HG03571 (cell line): Measurements from ENCODE around the gene CAPN2.
"Not testable (repeated sequence)": the region's sequence is repeated elsewhere in the genome, so short reads cannot be mapped to it uniquely, and the experiment has no call there.

Experiments used
- ATAC-seq: cut with Tn5 transposase; IDR thresholded peaks from one replicate; pipeline ENCODE4 v1.9.1; 2021; ENCODE audit not compliant: unreplicated experiment

Gene CAPN2

DNA sequence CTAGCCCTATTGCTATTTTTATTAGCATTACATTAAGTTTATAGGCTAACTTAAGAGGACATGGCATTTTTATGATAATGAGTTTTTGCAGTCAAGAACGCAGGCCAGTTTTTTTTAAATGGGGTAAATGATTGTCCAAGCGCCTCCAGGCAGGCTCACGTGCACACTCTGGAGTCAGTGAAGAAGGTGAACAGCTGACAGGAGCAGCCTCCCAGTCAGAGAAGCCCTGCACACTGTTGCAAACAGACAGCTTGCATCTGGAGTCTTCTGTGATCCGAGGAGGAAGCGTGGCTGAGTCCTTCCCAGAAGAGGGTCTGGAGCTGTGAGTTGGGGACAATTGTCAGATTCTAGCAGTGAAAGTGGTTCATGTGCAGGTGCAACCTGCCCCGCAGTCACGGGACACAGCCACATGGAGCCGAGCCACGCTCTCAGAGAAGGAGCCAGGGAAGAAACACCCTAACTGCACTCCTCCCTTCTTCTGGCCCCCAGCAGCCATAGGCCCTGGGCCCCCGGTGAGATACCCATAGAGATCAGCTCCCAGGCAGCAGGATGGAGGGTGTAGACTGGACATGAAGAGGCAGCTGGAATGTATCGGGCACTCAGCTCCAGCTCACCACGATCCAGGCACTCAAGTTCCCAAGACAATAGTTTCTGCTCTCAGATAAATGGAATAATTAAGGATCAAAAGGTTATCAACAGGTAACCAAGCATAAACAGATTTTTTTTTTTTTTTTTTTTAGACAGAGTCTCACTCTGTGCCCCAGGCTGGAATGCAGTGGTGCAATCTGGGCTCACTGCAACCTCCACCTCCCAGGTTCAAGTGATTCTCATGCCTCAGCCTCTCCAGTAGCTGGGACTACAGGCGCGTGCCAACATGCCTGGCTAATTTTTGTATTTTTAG, 26.4 kb downstream of the CAPN2 start:
- no peak for ATAC-seq

DNA sequence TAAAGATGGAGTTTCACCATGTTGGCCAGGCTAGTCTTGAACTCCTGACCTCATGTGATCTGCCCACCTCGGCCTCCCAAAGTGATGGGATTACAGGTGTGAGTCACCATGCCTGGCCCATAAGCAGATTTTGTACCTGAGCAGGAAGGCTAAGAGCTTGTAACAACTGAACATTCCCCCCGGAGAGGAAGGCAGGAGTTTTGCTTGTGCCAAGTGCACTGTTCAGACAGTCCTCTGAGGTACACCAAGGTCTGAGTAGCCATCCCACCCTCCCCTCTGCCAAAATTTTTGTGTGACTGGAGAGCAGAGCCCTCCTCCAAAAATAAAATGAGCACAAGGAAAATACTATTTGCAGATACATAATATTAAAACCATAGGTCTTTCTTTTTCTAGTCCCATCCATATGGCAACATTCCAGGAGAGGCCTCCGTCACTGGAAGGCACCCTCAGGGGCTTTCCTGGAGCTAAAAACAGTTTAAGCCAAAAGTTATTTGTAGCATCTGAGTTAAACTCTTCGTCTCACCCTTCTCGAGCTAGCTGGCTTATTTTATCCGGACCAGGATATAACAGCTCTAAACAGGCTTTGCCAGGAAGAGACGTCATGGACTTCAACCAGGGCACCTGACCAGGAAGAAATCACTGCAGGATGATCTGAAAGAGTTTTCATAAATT, 27.2 kb downstream of the CAPN2 start:
- ATAC-seq = no peak

DNA sequence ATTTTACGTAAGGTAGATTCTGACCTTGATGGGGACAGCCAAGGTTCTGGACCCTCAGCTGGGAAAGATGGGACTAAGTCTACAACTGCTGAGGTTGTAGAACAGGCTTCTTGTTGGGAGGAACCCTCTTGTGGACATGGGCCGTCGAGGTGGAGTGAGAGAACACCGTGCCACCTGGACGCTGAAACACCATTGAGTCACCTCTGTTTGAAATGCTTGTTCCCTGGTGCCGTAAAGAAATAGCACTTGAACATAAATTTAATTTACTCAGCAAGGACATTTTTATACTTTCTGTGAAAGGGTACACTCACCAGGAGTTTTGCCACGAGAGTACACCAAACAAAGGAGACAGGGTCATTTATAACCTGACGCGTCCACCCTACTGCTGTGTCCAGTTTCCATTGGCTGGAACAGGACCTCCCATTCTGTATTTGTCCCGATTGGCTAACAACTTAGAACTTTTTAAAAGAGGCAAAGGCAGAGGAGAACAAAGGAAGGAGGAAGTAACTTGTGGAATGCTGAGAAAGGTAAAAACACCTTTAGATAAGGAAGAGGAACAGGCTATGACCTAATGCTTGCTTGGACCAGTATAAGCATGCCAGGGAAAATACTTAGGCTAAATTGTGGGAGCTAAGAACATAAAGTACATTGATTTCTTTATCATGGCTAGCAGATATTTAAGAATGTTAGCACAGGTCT, 27.8 kb downstream of the CAPN2 start:
- not testable (repeated sequence) for ATAC-seq

DNA sequence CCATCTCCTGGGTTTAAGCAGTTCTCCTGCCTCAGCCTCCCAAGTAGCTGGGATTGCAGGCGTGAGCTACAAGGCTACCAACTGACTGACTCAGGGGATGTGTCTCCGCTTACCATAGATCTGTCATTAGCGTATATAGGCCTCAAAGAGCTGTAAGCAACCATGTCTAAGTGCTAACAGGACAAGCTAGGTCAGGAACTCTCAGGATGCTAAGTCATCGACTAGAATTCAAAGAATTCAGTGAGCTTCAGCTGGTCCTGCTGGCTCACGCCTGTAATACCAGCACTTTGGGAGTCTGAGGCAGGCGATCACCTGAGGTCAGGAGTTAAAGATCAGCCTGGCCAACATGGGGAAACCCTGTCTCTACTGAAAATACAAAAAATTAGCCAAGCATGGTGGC, 29.5 kb downstream of the CAPN2 start:
- no peak for ATAC-seq

DNA sequence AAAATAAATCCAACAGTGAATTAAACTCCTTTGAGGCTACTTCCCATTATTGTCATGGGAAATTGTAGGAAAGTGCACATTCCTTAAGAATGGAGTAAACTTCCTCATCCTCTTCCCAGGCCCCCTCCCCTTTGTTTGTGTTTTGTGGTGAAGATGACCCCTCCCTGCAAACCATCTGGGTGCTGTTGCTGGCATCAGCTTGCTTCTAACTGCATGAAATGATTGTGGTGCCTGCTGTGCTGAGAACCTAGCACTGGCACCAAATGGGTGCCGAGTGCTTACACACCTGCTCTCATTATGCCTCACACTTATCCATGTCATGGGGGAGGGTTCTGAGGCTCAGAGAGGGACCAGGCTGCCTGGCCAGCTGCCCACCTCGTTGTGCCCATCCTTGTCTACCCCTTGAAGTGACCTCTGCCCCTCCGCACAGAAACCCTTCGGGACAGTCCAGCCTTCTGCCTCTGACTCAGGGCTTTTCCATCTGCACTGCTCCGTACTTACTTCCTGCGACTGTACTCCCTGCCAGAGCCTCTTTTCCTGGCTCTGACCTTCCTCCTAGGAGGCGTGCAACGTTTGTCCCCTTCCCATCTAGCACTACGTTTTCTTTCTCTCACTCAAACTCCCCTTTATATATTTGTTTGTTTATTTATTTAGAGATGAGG, 30.6 kb downstream of the CAPN2 start:
- ATAC-seq = no peak

DNA sequence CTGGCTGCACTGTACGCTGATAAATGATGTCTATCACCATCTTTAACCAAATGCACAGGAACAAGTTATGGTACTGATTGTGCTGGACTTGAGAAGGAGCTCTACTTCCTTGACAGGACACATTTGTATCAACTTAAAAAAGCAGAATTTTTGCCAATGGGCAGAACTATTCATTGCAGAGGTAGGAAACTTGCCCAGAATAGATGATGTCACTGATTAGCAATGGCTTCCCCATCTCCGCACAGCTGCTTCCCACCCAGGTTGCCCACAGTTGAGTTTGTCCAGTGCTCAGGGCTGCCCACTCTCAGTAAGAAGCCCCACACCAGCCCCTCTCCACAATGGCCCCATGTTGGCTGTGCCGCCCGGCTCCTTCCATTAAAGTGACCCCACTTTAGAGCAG, 33.4 kb downstream of the CAPN2 start:
- ATAC-seq = no peak

DNA sequence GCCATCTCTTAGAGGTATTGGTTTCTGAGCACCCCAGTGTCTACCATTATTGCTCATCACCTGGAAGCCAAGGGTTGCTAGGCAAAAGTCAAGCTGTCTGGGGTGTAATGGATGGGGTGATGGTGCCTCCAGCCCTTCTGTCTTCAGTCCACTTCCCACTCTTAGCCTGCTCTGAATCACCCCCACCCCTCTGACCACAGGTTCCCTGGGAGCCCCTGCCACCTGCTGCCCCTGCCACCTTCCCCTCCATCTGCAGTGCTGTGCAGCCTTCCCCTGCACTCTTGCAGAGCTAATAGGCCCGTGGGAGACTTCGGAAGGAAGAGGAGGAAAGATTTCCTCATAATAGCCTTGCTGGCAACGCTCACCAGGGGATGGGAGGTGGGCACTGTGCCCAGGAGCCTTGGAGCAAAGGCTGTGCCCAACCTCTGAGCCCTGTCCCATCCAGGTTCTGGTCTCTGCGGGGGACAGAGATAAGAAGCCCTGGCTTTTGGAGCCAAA, 35.5 kb downstream of the CAPN2 start:
- ATAC-seq = no peak

DNA sequence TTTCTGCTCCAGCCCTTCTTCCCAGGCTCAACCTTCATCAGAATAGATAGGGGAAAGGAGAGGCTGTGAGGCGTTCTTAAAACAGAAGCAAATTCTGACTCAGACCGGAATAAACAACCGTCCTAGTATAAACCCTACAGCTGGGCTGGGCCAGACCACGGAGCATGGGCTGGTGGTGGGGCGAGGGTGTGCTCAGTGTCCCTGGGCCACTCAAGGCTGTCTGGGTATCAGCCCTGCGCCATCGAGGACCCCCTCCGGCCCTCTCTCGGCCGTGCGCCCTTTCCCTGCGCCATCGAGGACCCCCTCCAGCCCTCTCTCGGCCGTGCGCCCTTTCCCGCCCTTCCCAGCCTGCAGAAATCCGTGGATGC, 36.0 kb downstream of the CAPN2 start:
- ATAC-seq = no peak

DNA sequence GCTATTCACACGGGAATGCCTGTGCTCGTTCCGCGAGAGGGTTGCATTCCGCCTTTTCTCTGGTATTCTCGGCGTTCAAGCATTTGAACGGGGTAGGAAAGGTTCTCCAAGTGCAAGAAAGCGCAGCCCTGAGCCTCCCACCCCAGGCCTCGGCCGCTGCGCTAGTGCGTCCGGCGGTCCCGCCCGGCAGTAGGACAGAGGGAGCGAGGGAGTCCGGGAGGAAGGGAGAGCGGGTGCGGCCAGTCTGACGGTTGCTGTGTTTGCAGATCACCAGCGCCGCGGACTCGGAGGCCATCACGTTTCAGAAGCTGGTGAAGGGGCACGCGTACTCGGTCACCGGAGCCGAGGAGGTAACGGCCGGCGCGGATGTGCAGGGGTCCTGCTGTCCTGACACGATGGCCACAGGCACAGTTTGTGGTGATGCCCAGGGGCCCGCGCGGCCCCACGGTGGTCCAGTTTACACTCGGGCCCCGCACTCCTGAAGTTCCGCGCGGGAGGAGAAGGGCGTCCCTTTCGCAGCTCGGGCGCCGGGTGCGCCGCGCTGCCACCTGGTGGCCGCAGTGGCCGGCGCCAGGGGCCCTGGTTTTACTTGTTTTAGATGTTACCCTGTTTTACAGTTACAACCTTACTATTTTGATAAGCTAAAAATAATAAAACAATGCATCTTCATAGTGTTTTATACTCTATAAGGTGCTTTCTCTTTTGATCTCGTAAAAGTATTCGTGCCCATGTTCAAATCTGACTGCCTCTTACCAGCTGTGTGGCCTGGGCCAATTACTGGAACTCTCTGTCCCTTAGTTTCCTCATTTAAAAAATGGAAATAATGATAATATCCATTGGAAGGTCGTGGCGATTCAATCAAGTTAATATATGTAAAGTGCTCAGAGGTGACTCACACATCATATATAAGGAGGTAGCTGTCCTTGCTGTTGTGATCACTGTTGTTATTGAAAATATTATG, 36.7 kb downstream of the CAPN2 start:
- ATAC-seq = peak; percentile 56

DNA sequence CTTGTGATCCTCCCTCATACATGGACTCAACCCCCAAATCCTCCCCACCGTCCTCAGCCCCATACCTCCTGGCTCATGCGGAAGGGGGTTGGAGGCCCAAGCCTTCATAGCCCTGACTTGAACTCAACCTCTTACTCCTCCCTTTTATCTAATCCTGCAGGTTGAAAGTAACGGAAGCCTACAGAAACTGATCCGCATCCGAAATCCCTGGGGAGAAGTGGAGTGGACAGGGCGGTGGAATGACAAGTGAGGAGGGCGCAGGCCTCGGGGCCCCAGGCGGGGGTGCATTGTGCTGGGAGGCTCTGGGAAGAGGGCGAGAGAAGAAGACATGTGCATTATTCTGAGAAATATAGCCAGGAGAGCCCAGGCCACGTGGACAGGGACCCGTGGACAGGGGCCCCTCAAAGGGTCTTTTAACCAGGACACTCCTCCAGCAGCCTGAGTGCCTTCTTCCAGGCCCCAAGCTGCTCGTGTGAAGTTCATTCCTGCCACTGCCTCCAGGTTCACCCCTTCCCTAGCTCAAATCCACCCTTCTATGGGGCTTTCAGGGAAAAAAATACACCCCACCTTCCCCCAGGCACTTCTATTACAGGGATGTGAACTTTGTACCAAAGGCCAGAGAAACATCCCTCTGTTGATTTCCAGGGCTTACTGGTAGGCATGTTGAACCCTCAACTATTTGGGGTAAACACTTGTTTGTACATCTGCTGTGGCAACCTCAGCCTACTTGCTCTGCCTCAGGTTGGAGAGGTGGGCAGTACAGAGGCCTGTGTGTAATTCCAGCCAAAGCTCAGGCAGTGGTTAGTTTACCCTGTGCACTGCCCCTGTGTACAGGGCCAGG, 38.6 kb downstream of the CAPN2 start:
- no peak for ATAC-seq

DNA sequence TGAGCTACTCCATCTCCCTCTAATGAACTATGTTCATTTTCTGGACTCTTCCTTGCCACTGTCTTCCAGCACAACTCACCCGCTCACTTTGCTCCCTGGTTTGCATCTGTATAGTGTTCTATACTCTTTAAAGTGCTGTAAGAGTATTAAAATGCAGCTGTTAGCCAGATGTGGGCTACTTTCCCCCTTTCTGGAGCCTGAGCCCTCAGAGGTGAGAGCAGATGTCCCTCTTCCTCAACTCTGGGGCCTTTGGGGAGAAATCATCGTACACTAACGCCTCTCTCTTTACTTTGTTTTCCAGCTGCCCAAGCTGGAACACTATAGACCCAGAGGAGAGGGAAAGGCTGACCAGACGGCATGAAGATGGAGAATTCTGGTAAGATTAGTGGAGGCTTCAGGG, 39.4 kb downstream of the CAPN2 start:
- no peak for ATAC-seq

DNA sequence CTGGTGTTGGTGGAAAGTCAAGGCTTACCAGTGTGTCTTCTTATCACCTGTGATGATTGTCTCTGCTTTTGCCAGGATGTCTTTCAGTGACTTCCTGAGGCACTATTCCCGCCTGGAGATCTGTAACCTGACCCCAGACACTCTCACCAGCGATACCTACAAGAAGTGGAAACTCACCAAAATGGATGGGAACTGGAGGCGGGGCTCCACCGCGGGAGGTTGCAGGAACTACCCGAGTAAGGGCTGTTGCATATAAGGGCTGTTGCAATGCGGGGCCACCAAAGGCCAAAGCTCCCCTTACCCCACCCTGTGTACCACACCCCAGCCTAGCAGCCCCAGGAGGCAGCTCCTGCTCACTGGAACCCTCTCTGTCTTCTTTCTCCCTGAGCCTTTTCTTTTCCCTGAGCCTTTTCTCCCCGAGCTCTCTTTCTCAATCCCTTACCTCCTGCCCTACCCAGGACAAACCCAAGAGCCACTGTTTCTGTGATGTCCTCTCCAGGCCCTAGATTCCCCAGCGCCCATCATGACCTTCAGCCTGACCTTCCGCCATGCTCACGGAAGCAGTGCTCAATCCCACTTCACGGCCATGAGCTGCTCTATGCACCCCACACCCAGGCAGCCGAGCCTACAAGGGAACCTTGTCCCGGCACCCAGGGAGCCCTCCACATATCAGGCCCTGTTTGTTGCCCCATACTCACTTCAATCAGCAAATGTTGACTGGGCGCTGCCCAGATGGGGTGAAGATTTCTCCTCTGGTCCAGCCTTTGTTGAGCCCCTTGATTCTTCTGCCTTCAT, 40.6 kb downstream of the CAPN2 start:
- ATAC-seq = no peak

DNA sequence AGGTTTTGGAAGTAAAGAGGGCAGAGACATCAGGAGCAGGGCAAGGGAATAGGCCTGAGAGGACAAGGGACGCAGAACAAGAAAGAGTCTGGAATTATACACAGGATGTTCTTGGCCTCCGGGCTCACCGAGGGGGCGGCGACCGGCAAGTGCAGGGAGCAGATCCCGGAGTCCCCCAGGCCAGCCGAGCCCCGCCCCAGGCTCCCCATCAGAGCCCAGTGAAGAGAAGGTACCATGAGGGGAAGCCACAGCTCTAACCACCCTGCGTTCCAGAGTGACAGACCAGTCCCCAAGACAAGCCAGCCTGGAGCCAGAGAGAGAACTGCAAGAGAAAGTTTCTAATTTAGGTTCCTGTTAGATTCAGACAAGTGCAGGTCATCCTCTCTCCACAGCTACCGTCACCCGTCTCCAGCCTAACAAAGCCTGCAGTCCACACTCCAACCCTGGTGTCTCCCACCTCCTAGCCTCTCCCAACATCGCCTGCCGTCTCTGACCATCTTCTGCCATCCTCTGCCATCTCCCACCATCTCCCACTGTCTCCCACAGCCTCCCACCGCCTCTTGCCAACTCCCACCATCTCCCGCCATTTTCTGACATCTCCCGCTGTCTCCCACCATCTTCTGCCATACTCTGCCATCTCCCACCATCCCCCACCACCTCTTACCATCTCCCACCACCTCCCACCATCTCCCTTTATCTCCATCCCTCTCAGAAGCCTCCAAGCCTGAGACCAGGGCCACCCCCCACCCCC, 42.5 kb downstream of the CAPN2 start:
- no peak for ATAC-seq

DNA sequence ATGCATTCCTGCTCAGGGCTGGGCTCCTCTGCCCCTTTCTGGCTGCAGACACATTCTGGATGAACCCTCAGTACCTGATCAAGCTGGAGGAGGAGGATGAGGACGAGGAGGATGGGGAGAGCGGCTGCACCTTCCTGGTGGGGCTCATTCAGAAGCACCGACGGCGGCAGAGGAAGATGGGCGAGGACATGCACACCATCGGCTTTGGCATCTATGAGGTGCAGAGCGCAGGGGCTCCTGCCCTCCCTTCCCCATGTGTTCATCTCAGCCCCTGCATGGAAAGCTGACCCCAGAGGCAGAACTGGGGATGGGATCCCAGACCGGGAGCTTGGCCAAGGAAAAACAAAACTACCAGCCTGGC, 43.1 kb downstream of the CAPN2 start:
- ATAC-seq = no peak

DNA sequence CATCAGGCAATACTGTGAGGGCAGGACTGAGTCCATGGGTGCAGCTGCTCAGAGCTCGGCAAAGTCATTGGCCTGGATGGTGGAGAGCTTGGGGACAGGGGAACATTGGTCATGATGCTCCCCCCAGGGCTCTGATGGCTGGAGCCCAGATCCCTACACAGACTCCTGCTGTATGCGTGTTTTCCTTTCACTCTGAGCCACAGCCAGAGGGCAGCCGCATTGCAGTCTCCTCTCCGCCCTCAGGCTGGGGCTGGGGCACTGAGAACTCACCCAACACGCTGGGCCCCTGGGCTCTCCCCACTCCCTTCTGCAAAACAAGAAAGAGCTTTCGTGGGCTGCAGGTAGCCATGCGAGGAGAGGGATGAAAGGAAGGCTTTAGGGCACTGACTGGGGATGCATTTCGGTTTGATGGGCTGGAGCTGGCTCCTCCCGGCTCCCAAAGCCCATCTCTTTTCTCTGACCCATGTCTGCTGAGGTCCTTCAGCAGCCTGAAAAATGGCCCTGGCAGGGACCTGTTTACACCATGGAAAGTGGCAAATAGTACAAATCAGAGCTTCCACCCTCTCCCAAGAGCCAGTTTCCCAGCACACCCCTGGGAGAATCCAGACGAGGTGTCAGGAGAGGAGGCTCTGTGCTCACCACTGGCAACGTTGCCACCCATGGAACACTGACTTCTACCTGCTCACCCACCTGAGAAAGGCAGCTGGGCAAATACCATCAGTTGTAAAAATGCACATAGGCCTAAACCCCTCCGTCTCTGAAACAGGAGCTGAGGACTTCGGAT, 43.8 kb downstream of the CAPN2 start:
- ATAC-seq = no peak

DNA sequence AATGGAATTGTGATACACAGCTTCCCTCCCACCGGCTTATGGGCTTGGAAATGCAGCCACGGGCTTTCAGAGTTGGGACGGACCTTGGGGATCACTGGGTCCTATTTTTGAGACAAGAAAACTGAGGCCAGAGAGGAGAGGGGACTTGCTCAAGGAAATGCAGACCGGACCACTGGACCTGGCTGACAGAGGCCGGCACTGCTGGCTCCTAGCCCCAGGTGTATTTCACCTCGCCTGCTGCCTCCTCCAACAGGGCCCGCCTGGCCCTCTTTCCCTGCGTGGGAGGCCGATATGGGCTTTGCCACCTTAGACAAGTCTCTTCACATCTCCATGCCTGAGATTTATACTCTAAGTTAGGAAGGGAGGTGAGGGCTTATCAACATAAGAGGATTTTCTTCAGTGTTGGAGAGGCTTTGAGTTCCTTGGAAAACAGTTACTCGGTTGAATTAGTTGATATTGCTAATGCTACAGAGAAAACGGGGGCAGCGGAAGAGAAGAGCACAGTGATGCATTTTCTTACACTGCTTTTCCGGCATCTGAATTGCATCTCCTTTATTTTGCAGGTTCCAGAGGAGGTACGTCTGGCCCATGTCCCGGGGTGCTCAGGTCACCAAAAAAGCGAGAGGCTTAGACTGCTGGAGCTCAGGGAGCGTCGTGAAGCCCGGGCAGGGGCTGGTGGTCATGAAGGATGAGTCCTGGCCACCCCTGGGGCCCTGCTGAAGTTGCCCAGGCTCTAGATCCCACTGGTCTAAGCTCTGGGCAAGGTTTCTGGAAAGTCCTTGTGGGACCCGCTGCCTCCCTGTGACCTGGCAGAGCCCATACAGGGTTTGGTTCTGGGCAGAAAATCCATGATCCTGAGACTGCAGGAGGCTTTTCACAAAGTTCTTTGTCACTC, 44.7 kb downstream of the CAPN2 start:
- ATAC-seq = no peak
